ENCODE measurements around the gene CA10.

Gene CA10

GRCh38 chr17:51850201-51850600, 308.3 kb downstream of the CA10 start:
- Histone ChIP-seq H3K4me3 (replicated peaks; ENCODE audit: insufficient read depth, low read length) (no peak overlapping the region), H3K27ac (replicated peaks) (no peak overlapping the region), H3K27me3 (ENCODE audit: insufficient read depth, poor library complexity, severe bottlenecking) (peaks cover 2% of the 10 kb centered on the region)
- TF ChIP-seq POLR2AphosphoS5 (IDR thresholded peaks at IDR 0.05; ENCODE audit: low read depth) (no peak), CTCF (IDR thresholded peaks at IDR 0.05; ENCODE audit: insufficient read depth, low read length) (no peak), GABPA (IDR thresholded peaks at IDR 0.05; ENCODE audit: low read depth) (no peak), SPI1 (IDR thresholded peaks at IDR 0.05; ENCODE audit: borderline replicate concordance, low read depth) (no peak), REST (IDR thresholded peaks at IDR 0.05; ENCODE audit: insufficient replicate concordance, low read depth) (no peak)
- no peak for DNase-seq (ENCODE audit: low read depth in 1 of 2, low spot score in 1 of 2)

- TF ChIP-seq GABPA (IDR thresholded peaks at IDR 0.05; ENCODE audit: low read depth) (no peak), SPI1 (IDR thresholded peaks at IDR 0.05; ENCODE audit: borderline replicate concordance, low read depth) (no peak), CTCF (IDR thresholded peaks at IDR 0.05; ENCODE audit: insufficient read depth, low read length) (no peak), POLR2AphosphoS5 (IDR thresholded peaks at IDR 0.05; ENCODE audit: low read depth) (no peak), REST (IDR thresholded peaks at IDR 0.05; ENCODE audit: insufficient replicate concordance, low read depth) (no peak)
- DNase-seq (ENCODE audit: low read depth in 1 of 2, low spot score in 1 of 2): no peak
Observed at GRCh38 chr17:51848451-51848850, 310.1 kb downstream of the CA10 start.

GRCh38 chr17:51846566-51846965, 311.9 kb downstream of the CA10 start:
- Histone ChIP-seq H3K27me3 (ENCODE audit: insufficient read depth, poor library complexity, severe bottlenecking) (no peaks in the 10 kb centered on the region), H3K27ac (replicated peaks) (no peak overlapping the region), H3K4me3 (replicated peaks; ENCODE audit: insufficient read depth, low read length) (no peak overlapping the region)
- TF ChIP-seq REST (IDR thresholded peaks at IDR 0.05; ENCODE audit: insufficient replicate concordance, low read depth): no peak
- TF ChIP-seq GABPA (IDR thresholded peaks at IDR 0.05; ENCODE audit: low read depth): no peak
- DNase-seq (ENCODE audit: low read depth in 1 of 2, low spot score in 1 of 2): no peak

More at GRCh38 chr17:51848451-51848850, 310.1 kb downstream of the CA10 start:
- H3K27ac ChIP-seq (replicated peaks): no peak overlapping the region
- peaks cover 2% of the 10 kb centered on the region for H3K27me3 ChIP-seq (ENCODE audit: insufficient read depth, poor library complexity, severe bottlenecking)
- H3K4me3 ChIP-seq (replicated peaks; ENCODE audit: insufficient read depth, low read length): no peak overlapping the region

- TF ChIP-seq POLR2AphosphoS5 (IDR thresholded peaks at IDR 0.05; ENCODE audit: low read depth) (no peak), GABPA (IDR thresholded peaks at IDR 0.05; ENCODE audit: low read depth) (no peak), REST (IDR thresholded peaks at IDR 0.05; ENCODE audit: insufficient replicate concordance, low read depth) (no peak), CTCF (IDR thresholded peaks at IDR 0.05; ENCODE audit: insufficient read depth, low read length) (no peak), SPI1 (IDR thresholded peaks at IDR 0.05; ENCODE audit: borderline replicate concordance, low read depth) (no peak)
- no peaks in the 10 kb centered on the region for H3K27me3 ChIP-seq (ENCODE audit: insufficient read depth, poor library complexity, severe bottlenecking)
- no peak for DNase-seq (ENCODE audit: low read depth in 1 of 2, low spot score in 1 of 2)
- H3K27ac ChIP-seq (replicated peaks): no peak overlapping the region
- H3K4me3 ChIP-seq (replicated peaks; ENCODE audit: insufficient read depth, low read length): no peak overlapping the region
Observed at GRCh38 chr17:51845776-51846175, 312.7 kb downstream of the CA10 start.

All from HL-60 (cell line).